Stomach (tissue), 9 donors: ENCODE results near the gene CDK7. TPM values are rescaled to one million over a fixed set of nuclear protein-coding genes. Genes with fewer than 3 reads are reported as not detected.

Experiments
- DNase-seq, 2 donors: peaks; one replicate each; pipeline versions ENCODE4 v3.0.0 to v3.0.0-alpha.2; 2013 to 2019
- H3K27ac ChIP-seq, 5 donors: fragments of 200-600 bp in 4 of 5; sonication (generic) in 4 of 5; one replicate each; pipeline ENCODE4 v1.5.1; 2013 to 2019; ENCODE audit warnings: mild to moderate bottlenecking in 1 of 5, moderate library complexity in 1 of 5
- H3K27me3 ChIP-seq, 3 donors: fragments of 200-600 bp; sonication (generic); one replicate each; pipeline ENCODE4 v1.5.1; 2017 to 2019; ENCODE audit warnings: mixed run types in 1 of 3
- H3K36me3 ChIP-seq, 4 donors: fragments of 200-600 bp; sonication (generic); 1 replicate in 3 of 4; 2 replicates in 1 of 4; pipeline ENCODE4 v1.5.1; 2016 to 2019
- H3K4me1 ChIP-seq, 4 donors: fragments of 200-600 bp; sonication (generic); one replicate each; pipeline ENCODE4 v1.5.1; 2016 to 2019
- H3K4me3 ChIP-seq, 4 donors: fragments of 200-600 bp; sonication (generic) in 3 of 4; one replicate each; pipeline ENCODE4 v1.5.1; 2016 to 2019; ENCODE audit warnings: mild to moderate bottlenecking in 1 of 4
- H3K9me3 ChIP-seq, 4 donors: fragments of 200-600 bp; sonication (generic); one replicate each; pipeline ENCODE4 v1.5.1; 2016 to 2019
- EP300 ChIP-seq: sonication (generic); formaldehyde crosslinking; IDR thresholded peaks from one replicate; pipeline ENCODE4 v1.6.1; 2017; ENCODE audit warnings: antibody characterized with exemption
- POLR2A ChIP-seq, 4 donors: fragments of 450-650 bp; IDR thresholded peaks; one replicate each; pipeline ENCODE4 v1.6.1; 2016; ENCODE audit warnings: antibody characterized with exemption in 4 of 4, control low read depth in 2 of 4, mild to moderate bottlenecking in 1 of 4, moderate library complexity in 1 of 4
- POLR2AphosphoS5 ChIP-seq, 3 donors: sonication (generic); formaldehyde crosslinking; IDR thresholded peaks; one replicate each; pipeline ENCODE4 v1.6.1; 2016; ENCODE audit warnings: antibody characterized with exemption in 3 of 3
- WGBS, 5 donors: extraction: QIAGEN DNeasy Blood & Tissue Kit in 3 of 5; methylation state at CpG; one replicate each; pipeline versions ENCODE4 v1.1.5 to v1.1.7; 2013 to 2018; 5-methylcytosine and 5-hydroxymethylcytosine counted together
- intact Hi-C: fragments of 100-400 bp; cut with DNase I; formaldehyde crosslinking; loops from one replicate; pipeline ENCODE4 v1.15.1; 2023; ENCODE audit warnings: low total_unique reads
- polyA plus RNA-seq, 3 donors: library from polyadenylated mRNA; stranded (reverse); fragments of 200-250 nt; gene quantifications; one replicate each; pipeline ENCODE4 v1.2.3, GENCODE V29; 2013
- total RNA-seq, 5 donors: library from RNA; depleted of rRNA; stranded (reverse); fragments of >200 nt; gene quantifications; one replicate each; pipeline versions ENCODE4 v1.1.0 to v1.2.3, GENCODE V29; 2014 to 2016
- TF ChIP-seq, protein P1 (sequence below), 7 experiments: fragments of 450-650 bp in 4 of 7; fragments of 200-600 bp in 3 of 7; sonication (generic) in 3 of 7; IDR thresholded peaks; one replicate each; pipeline ENCODE4 v1.5.1; 2016 to 2019; ENCODE audit warnings: antibody characterized with exemption in 7 of 7, control low read depth in 2 of 7, mild to moderate bottlenecking in 1 of 7
- donor health status: healthy with polysubstance abuse.
- donor health status: Bipolar disorder and iron deficiency.
- donor health status: healthy.

Gene CDK7
- total and polyA plus RNA-seq, 8 donors, result 5.8 to 51.4 (median 24.0) TPM; not detected in 2

DNA sequence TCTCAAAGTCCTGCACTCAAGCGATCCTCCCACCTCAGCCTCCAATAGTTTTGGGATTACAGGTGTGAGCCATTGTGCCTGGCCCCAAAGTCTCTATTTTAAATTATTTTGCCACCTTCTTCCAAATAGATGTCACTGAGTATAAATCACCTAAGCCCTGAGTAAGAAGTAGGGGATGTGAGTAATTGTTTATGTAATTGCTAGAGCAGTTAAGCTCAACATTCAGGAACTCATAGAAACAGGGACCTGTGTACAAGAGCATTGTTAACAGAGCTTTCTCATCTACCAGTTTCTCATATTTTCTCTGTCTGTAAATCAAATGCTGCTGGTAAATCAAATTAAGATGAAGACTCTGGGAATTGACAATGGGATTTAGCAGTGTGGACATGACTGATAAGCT, 26.3 kb downstream of the CDK7 start:
- peaks cover 22 to 100% (median 99%) of the 10 kb centered on the region in 4 donors for H3K36me3 ChIP-seq

DNA sequence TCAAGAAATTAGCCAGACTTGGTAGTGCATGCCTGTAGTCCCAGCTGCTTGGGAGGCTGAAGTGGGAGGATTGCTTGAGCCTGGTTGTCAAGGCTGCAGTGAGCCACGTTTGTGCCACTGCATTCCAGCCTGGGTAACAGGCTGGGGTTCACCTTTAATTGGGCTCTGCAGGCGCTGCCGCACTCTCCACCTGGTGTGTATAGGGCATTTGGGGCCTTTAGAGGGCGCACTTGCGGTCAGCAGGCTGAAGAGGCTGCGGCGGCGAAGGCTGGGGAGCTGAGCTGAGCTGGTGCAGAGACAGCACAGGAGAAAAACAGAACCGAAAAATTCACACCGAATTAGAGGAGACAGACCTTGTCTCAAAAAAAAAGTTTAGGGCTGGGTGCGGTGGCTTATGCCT, 31.2 kb downstream of the CDK7 start:
- 83 to 88% (median 85%) methylated on average over 11 of the region's 11 CpGs for WGBS, 5 donors

More for the DNA sequence above, 26.3 kb downstream of the CDK7 start:
- no peak overlapping the region for H3K27ac ChIP-seq
- no peaks in the 10 kb centered on the region for H3K27me3 ChIP-seq
- H3K4me1 ChIP-seq, result no peaks in the 10 kb centered on the region
- no peak for DNase-seq
- intact Hi-C loops, result no loop called here
- WGBS, 5 donors, result 100% methylated on average over 1 of the region's 1 CpG
- no peak overlapping the region for H3K4me3 ChIP-seq
- TF ChIP-seq POLR2A (IDR thresholded peaks at IDR 0.05), result no peak
- no peaks in the 10 kb centered on the region for H3K9me3 ChIP-seq

DNA sequence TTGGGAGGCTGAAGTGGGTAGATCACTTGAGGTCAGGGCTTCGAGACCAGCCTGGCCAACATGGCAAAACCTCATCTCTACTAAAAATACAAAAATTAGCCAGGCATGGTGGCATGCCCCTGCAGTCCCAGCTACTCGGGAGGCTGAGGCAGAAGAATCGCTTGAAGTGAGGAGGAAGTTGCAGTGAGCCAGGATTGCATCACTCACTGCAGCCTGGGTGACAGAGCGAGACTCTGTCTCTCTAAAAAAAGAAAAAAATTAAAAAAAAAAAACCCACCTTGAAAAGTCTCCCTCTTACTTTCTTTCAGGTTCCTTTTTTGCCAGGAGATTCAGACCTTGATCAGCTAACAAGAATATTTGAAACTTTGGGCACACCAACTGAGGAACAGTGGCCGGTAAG, 34.2 kb downstream of the CDK7 start:
- no peaks in the 10 kb centered on the region for H3K27me3 ChIP-seq
- intact Hi-C loops, result no loop called here
- H3K27ac ChIP-seq, result no peak overlapping the region
- no peak for DNase-seq
- no peak overlapping the region for H3K4me3 ChIP-seq
- TF ChIP-seq POLR2AphosphoS5 (IDR thresholded peaks at IDR 0.05) (no peak), POLR2A (IDR thresholded peaks at IDR 0.05) (no peak), EP300 (no peak)
- H3K4me1 ChIP-seq, result peaks cover 0 to 4% (median 0%) of the 10 kb centered on the region in 4 donors
- peaks cover 0 to 95% (median 91%) of the 10 kb centered on the region in 4 donors for H3K36me3 ChIP-seq
- H3K9me3 ChIP-seq, result no peaks in the 10 kb centered on the region
- 82 to 96% (median 94%) methylated on average over 5 of the region's 5 CpGs for WGBS, 5 donors

More for the DNA sequence above, 31.2 kb downstream of the CDK7 start:
- no peak overlapping the region for H3K27ac ChIP-seq
- peaks cover 10 to 97% (median 96%) of the 10 kb centered on the region in 4 donors for H3K36me3 ChIP-seq
- no peaks in the 10 kb centered on the region for H3K27me3 ChIP-seq
- intact Hi-C loops, result no loop called here
- H3K9me3 ChIP-seq, result no peaks in the 10 kb centered on the region
- peak in 1 of 2 donors; percentile 15 for DNase-seq
- peaks cover 0 to 3% (median 0%) of the 10 kb centered on the region in 4 donors for H3K4me1 ChIP-seq
- H3K4me3 ChIP-seq, result no peak overlapping the region
- no peak for TF ChIP-seq POLR2A (IDR thresholded peaks at IDR 0.05)
- no peak for TF ChIP-seq EP300
- TF ChIP-seq, protein P1, sequence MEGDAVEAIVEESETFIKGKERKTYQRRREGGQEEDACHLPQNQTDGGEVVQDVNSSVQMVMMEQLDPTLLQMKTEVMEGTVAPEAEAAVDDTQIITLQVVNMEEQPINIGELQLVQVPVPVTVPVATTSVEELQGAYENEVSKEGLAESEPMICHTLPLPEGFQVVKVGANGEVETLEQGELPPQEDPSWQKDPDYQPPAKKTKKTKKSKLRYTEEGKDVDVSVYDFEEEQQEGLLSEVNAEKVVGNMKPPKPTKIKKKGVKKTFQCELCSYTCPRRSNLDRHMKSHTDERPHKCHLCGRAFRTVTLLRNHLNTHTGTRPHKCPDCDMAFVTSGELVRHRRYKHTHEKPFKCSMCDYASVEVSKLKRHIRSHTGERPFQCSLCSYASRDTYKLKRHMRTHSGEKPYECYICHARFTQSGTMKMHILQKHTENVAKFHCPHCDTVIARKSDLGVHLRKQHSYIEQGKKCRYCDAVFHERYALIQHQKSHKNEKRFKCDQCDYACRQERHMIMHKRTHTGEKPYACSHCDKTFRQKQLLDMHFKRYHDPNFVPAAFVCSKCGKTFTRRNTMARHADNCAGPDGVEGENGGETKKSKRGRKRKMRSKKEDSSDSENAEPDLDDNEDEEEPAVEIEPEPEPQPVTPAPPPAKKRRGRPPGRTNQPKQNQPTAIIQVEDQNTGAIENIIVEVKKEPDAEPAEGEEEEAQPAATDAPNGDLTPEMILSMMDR (IDR thresholded peaks at IDR 0.05), result no peak
- TF ChIP-seq POLR2AphosphoS5 (IDR thresholded peaks at IDR 0.05), result no peak

DNA sequence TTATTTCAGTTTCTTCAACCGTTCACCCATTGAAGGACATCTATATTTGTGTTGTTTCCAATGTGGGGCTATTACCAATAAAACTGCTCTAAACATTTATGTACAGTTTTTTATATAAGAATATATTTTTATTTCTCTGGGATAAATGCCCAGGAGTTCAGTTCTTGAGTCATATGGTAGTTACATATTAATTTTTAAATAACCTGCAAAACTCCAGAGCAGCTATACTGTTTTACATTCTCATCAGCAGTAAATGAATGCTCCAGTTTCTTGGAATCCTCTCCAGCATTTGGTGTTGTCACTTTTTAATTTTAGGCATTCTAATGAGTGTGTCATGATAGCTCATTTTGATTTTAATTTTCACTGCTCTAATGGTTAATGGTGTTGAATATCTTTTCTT, 36.2 kb downstream of the CDK7 start:
- WGBS, 5 donors, result 78 to 86% (median 81%) methylated on average over 1 of the region's 1 CpG
- no peak overlapping the region for H3K27ac ChIP-seq
- no peaks in the 10 kb centered on the region for H3K27me3 ChIP-seq
- intact Hi-C loops, result no loop called here
- no peak for DNase-seq
- peaks cover 0 to 95% (median 86%) of the 10 kb centered on the region in 4 donors for H3K36me3 ChIP-seq
- no peaks in the 10 kb centered on the region for H3K9me3 ChIP-seq
- no peak for TF ChIP-seq POLR2A (IDR thresholded peaks at IDR 0.05)
- no peak for TF ChIP-seq POLR2AphosphoS5 (IDR thresholded peaks at IDR 0.05)
- TF ChIP-seq, protein P1 (IDR thresholded peaks at IDR 0.05), result no peak
- TF ChIP-seq EP300, result no peak
- H3K4me3 ChIP-seq, result no peak overlapping the region
- peaks cover 0 to 4% (median 0%) of the 10 kb centered on the region in 4 donors for H3K4me1 ChIP-seq

DNA sequence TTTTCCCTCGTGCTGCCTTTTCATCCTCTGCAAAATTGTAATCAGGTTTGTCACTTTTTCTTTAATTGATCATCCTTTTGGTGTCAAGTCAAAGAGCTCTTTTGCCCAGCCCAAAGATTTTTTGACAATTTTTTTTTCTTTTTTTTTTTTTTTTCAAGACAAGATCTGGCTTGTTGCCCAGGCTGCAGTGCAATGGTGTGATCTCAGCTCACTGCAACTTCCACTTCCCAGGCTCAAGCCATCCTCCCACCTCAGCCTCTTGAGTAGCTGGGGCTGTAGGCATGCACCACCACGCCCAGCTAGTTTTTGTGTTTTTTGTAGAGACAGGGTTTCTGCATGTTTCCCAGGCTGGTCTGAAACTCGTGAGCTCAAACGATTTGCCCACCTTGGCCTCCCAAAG, 36.7 kb downstream of the CDK7 start:
- peaks cover 0 to 4% (median 0%) of the 10 kb centered on the region in 4 donors for H3K4me1 ChIP-seq
- H3K36me3 ChIP-seq, result peaks cover 0 to 95% (median 86%) of the 10 kb centered on the region in 4 donors
- no peaks in the 10 kb centered on the region for H3K27me3 ChIP-seq
- 77 to 92% (median 83%) methylated on average over 4 of the region's 4 CpGs for WGBS, 5 donors
- intact Hi-C loops, result no loop called here
- no peaks in the 10 kb centered on the region for H3K9me3 ChIP-seq
- H3K4me3 ChIP-seq, result no peak overlapping the region
- TF ChIP-seq, protein P1 (IDR thresholded peaks at IDR 0.05), result no peak
- TF ChIP-seq POLR2A (IDR thresholded peaks at IDR 0.05) (no peak), EP300 (no peak), POLR2AphosphoS5 (IDR thresholded peaks at IDR 0.05) (no peak)
- DNase-seq, result peak in 1 of 2 donors; percentile 8
- H3K27ac ChIP-seq, result no peak overlapping the region
